PC-9 (cell line): ENCODE measurements around the gene GUCY2C. TPM values are rescaled to one million over a fixed set of nuclear protein-coding genes. Genes with fewer than 3 reads are reported as not detected.

Experiments used
- BruUV-seq: library from RNA; stranded (reverse); fragments of 400-500 nt; replicated peaks from 2 replicates; lab custom pipeline; 2021; lab: Mats Ljungman, UMichigan
- CTCF ChIA-PET: fragments of 300-600 bp; sonication (Branson Sonifier 250); formaldehyde crosslinking; loops from one replicate; lab custom pipeline; 2022; ENCODE audit warnings: antibody characterized with exemption; lab: Charles Lee
- POLR2A ChIA-PET: fragments of 300-600 bp; sonication (Branson Sonifier 250); formaldehyde crosslinking; loops from one replicate; lab custom pipeline; 2022; ENCODE audit warnings: antibody characterized with exemption; ENCODE audit not compliant: unreplicated experiment; lab: Charles Lee
- DNase-seq, 2 experiments: peaks; one replicate each; pipeline versions ENCODE4 v3.0.0 to v3.0.0-alpha.2; 2015 to 2022; ENCODE audit warnings: mixed read lengths in 1 of 2
- H2AFZ ChIP-seq: fragments of 200-600 bp; sonication (generic); 2 replicates; pipeline ENCODE4 v1.8.1; 2017; ENCODE audit warnings: antibody characterized with exemption
- H3F3A ChIP-seq: fragments of 200-600 bp; sonication (generic); 2 replicates; pipeline ENCODE4 v1.8.1; 2017; ENCODE audit warnings: antibody characterized with exemption, mild to moderate bottlenecking, low read depth; ENCODE audit not compliant: insufficient read depth
- H3K27ac ChIP-seq: fragments of 200-600 bp; sonication (generic); 2 replicates; pipeline ENCODE4 v1.6.1; 2016; ENCODE audit warnings: mixed run types
- H3K27me3 ChIP-seq: fragments of 200-600 bp; sonication (generic); 2 replicates; pipeline ENCODE4 v1.6.1; 2016; ENCODE audit warnings: low read depth, mixed run types; ENCODE audit not compliant: insufficient read depth
- H3K36me3 ChIP-seq: fragments of 200-600 bp; sonication (generic); 2 replicates; pipeline ENCODE4 v1.6.1; 2016; ENCODE audit warnings: low read depth, mixed run types
- H3K4me1 ChIP-seq: fragments of 200-600 bp; sonication (generic); replicated peaks from 2 replicates; pipeline ENCODE4 v1.6.1; 2016; ENCODE audit warnings: mixed run types; ENCODE audit not compliant: insufficient read depth
- H3K4me2 ChIP-seq: fragments of 200-600 bp; sonication (generic); 2 replicates; pipeline ENCODE4 v1.6.1; 2017; ENCODE audit warnings: mixed run types
- H3K4me3 ChIP-seq: fragments of 200-600 bp; sonication (generic); 2 replicates; pipeline ENCODE4 v1.6.1; 2016; ENCODE audit warnings: mixed run types
- H3K79me2 ChIP-seq: fragments of 200-600 bp; sonication (generic); 2 replicates; pipeline ENCODE4 v1.6.1; 2017; ENCODE audit warnings: low read depth, mixed run types
- H3K9me2 ChIP-seq: fragments of 200-600 bp; sonication (generic); 2 replicates; pipeline ENCODE4 v1.8.1; 2017; ENCODE audit warnings: mild to moderate bottlenecking; ENCODE audit not compliant: insufficient read depth
- H3K9me3 ChIP-seq: fragments of 200-600 bp; sonication (generic); 2 replicates; pipeline ENCODE4 v1.8.1; 2016; ENCODE audit warnings: low read depth; ENCODE audit not compliant: insufficient read depth
- H4K20me1 ChIP-seq: fragments of 200-600 bp; sonication (generic); 2 replicates; pipeline ENCODE4 v1.8.1; 2017; ENCODE audit not compliant: insufficient read depth
- CTCF ChIP-seq: fragments of 200-600 bp; sonication (generic); conservative IDR thresholded peaks from 2 replicates; pipeline ENCODE4 v1.6.1; 2017; ENCODE audit warnings: mixed run types, antibody characterized with exemption, mild to moderate bottlenecking, moderate library complexity
- EZH2 ChIP-seq: fragments of 200-600 bp; sonication (generic); IDR thresholded peaks from 2 replicates; pipeline ENCODE4 v1.8.0; 2017; ENCODE audit warnings: antibody characterized with exemption, low read depth
- intact Hi-C: fragments of 100-400 bp; cut with micrococcal nuclease; formaldehyde crosslinking; loops from one replicate; pipeline ENCODE4 v1.10.0; 2022; ENCODE audit not compliant: unreplicated experiment
- total RNA-seq: library from RNA; stranded (reverse); gene quantifications from 2 replicates; pipeline ENCODE4 v1.2.3, GENCODE V29; 2021

Gene GUCY2C
- total RNA-seq, 1 experiment from 2014 or later: not detected

- Histone ChIP-seq H3K4me1 (no peaks in the 10 kb centered on the region), H3K27me3 (no peaks in the 10 kb centered on the region), H3K79me2 (no peaks in the 10 kb centered on the region), H4K20me1 (no peaks in the 10 kb centered on the region), H3K9me3 (no peaks in the 10 kb centered on the region), H3K27ac (no peak overlapping the region), H3F3A (no peaks in the 10 kb centered on the region), H3K4me2 (no peak overlapping the region), H2AFZ (no peak overlapping the region), H3K36me3 (no peaks in the 10 kb centered on the region), H3K4me3 (no peak overlapping the region), H3K9me2 (no peaks in the 10 kb centered on the region)
- no peak for TF ChIP-seq CTCF
- TF ChIP-seq EZH2: no peak
- no TSS peak for BruUV-seq
- ChIA-PET POLR2A (no interaction called here), CTCF (no interaction called here)
- intact Hi-C loops: no loop called here
- DNase-seq: no peak
Observed at GRCh38 chr12:14654842-14655241, 41.6 kb downstream of the GUCY2C start.

- intact Hi-C loops: no loop called here
- ChIA-PET POLR2A (no interaction called here), CTCF (no interaction called here)
- H3K4me3 ChIP-seq: no peak overlapping the region
- H3F3A ChIP-seq: no peaks in the 10 kb centered on the region
- no peak overlapping the region for H3K27ac ChIP-seq
- DNase-seq: no peak
- no peaks in the 10 kb centered on the region for H4K20me1 ChIP-seq
- no peak overlapping the region for H2AFZ ChIP-seq
- H3K9me2 ChIP-seq: no peaks in the 10 kb centered on the region
- no peak overlapping the region for H3K4me2 ChIP-seq
- H3K79me2 ChIP-seq: no peaks in the 10 kb centered on the region
- H3K36me3 ChIP-seq: no peaks in the 10 kb centered on the region
- BruUV-seq: no TSS peak
- no peaks in the 10 kb centered on the region for H3K27me3 ChIP-seq
- TF ChIP-seq CTCF (no peak), EZH2 (no peak)
- H3K9me3 ChIP-seq: no peaks in the 10 kb centered on the region
- no peaks in the 10 kb centered on the region for H3K4me1 ChIP-seq
Observed at GRCh38 chr12:14654416-14654815, 42.0 kb downstream of the GUCY2C start.

- TF ChIP-seq CTCF (no peak), EZH2 (no peak)
- BruUV-seq: no TSS peak
- H3K4me1 ChIP-seq: no peaks in the 10 kb centered on the region
- no peak overlapping the region for H2AFZ ChIP-seq
- H3K9me3 ChIP-seq: no peaks in the 10 kb centered on the region
- intact Hi-C loops: no loop called here
- no peaks in the 10 kb centered on the region for H3K36me3 ChIP-seq
- no peaks in the 10 kb centered on the region for H3K9me2 ChIP-seq
- CTCF ChIA-PET: no interaction called here
- H4K20me1 ChIP-seq: no peaks in the 10 kb centered on the region
- H3K27me3 ChIP-seq: no peaks in the 10 kb centered on the region
- no peak overlapping the region for H3K27ac ChIP-seq
- DNase-seq: no peak
- H3K4me3 ChIP-seq: no peak overlapping the region
- H3K4me2 ChIP-seq: no peak overlapping the region
- no peaks in the 10 kb centered on the region for H3F3A ChIP-seq
- POLR2A ChIA-PET: no interaction called here
- no peaks in the 10 kb centered on the region for H3K79me2 ChIP-seq
Observed at GRCh38 chr12:14652483-14652882, 43.9 kb downstream of the GUCY2C start.
